ENCODE measurements around the gene NAPSA. TPM values are rescaled to one million over a fixed set of nuclear protein-coding genes. Genes with fewer than 3 reads are reported as not detected.

NAPSA gene
- total RNA-seq, 4 donors from 2014 or later, result 1.6 to 5.0 (median 3.1) TPM

- Histone ChIP-seq H3K27ac (no peak overlapping the region), H3K36me3 (no peaks in the 10 kb centered on the region), H3K27me3 (peaks cover 19% of the 10 kb centered on the region), H3K4me3 (no peak overlapping the region), H3K4me1 (no peaks in the 10 kb centered on the region), H3K9me3 (no peaks in the 10 kb centered on the region)
- no peak for TF ChIP-seq POLR2A (IDR thresholded peaks at IDR 0.05)
- no peak for TF ChIP-seq EP300 (IDR thresholded peaks at IDR 0.05; ENCODE audit: low read depth)
- no peak for TF ChIP-seq CTCF (IDR thresholded peaks at IDR 0.05)
- in situ Hi-C loops (cut with MboI; ENCODE audit: low pct_ligation_motif_present in 1 of 4, low pct_unique_long_range_greater_than_20kb in 1 of 4, low sequenced_read_pairs in 3 of 4) (no loop called here), intact Hi-C loops (cut with DNase I; ENCODE audit: low total_unique reads) (no loop called here)
- no peak for DNase-seq
- WGBS, 2 donors (ENCODE audit: low coverage in 1 of 2), result 90% methylated on average over 9 of the region's 12 CpGs; no CpG with 5 or more reads in 1 of the 2 donors
Measured at GRCh38 chr19:50320051-50320450, 45.4 kb downstream of the NAPSA start.

DNA sequence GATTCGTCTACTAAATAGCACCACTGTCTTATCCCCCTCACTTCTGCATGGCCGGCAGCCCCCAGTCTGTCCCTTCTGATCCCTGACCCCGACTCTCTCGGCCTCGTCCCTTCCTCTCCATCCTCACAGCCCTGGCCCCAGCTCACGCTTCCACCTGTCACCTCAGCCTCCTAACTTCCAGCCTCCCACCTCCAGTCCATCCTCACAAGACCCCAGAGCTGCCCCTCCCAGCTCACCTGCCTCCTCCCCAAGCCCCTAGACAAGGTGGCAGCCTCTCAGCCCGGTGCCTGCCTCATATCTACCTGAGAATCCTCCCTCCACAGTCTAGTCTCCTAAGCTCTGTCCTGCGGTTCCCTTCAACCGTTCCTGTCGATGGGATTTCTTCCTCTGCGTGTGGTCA is 46.3 kb downstream of the NAPSA start:
- intact Hi-C loops (cut with DNase I; ENCODE audit: low total_unique reads) (no loop called here), in situ Hi-C loops (cut with MboI; ENCODE audit: low pct_ligation_motif_present in 1 of 4, low pct_unique_long_range_greater_than_20kb in 1 of 4, low sequenced_read_pairs in 3 of 4) (no loop called here)
- Histone ChIP-seq H3K9me3 (no peaks in the 10 kb centered on the region), H3K4me1 (no peaks in the 10 kb centered on the region), H3K27ac (no peak overlapping the region), H3K27me3 (peaks cover 28% of the 10 kb centered on the region), H3K36me3 (no peaks in the 10 kb centered on the region), H3K4me3 (no peak overlapping the region)
- 86 to 89% methylated on average over 8 to 11 of the region's 11 CpGs for WGBS, 2 donors (ENCODE audit: low coverage in 1 of 2)
- TF ChIP-seq POLR2AphosphoS5 (IDR thresholded peaks at IDR 0.05) (no peak), POLR2A (IDR thresholded peaks at IDR 0.05) (no peak), CTCF (IDR thresholded peaks at IDR 0.05) (no peak), EP300 (IDR thresholded peaks at IDR 0.05; ENCODE audit: low read depth) (no peak)
- no peak for DNase-seq

GRCh38 chr19:50318438-50318837 is 47.0 kb downstream of the NAPSA start:
- no peak overlapping the region for H3K27ac ChIP-seq
- H3K4me1 ChIP-seq, result no peaks in the 10 kb centered on the region
- TF ChIP-seq EP300 (IDR thresholded peaks at IDR 0.05; ENCODE audit: low read depth) (no peak), POLR2AphosphoS5 (IDR thresholded peaks at IDR 0.05) (no peak), POLR2A (IDR thresholded peaks at IDR 0.05) (no peak), CTCF (IDR thresholded peaks at IDR 0.05) (no peak)
- no peaks in the 10 kb centered on the region for H3K36me3 ChIP-seq
- intact Hi-C loops (cut with DNase I; ENCODE audit: low total_unique reads) (no loop called here), in situ Hi-C loops (cut with MboI; ENCODE audit: low pct_ligation_motif_present in 1 of 4, low pct_unique_long_range_greater_than_20kb in 1 of 4, low sequenced_read_pairs in 3 of 4) (no loop called here)
- 74 to 81% methylated on average over 7 to 8 of the region's 8 CpGs for WGBS, 2 donors (ENCODE audit: low coverage in 1 of 2)
- no peak overlapping the region for H3K4me3 ChIP-seq
- no peaks in the 10 kb centered on the region for H3K9me3 ChIP-seq
- H3K27me3 ChIP-seq, result peaks cover 35% of the 10 kb centered on the region
- DNase-seq, result no peak

DNA sequence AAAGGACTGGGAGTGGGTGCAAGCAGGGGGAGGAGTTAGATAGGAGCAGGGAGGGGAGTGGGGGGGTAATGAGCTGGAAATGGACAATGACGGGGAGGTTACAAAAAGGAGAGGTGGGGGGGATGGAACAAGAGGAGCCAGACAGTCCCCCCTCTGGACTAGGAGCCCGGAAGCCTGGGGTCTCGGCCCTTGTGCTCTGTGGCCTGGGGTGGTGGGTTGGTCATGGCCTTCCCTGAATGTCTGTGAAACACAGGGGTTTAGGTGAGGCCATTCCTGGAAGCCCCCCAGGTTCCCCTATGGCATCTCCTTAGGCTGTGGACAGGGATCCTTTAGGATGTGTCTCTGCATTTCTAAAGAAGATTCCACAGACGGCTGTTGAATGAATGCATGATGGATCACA is 48.3 kb downstream of the NAPSA start:
- Histone ChIP-seq H3K36me3 (no peaks in the 10 kb centered on the region), H3K4me1 (no peaks in the 10 kb centered on the region), H3K27ac (no peak overlapping the region), H3K27me3 (peaks cover 48% of the 10 kb centered on the region), H3K4me3 (no peak overlapping the region), H3K9me3 (no peaks in the 10 kb centered on the region)
- TF ChIP-seq CTCF (IDR thresholded peaks at IDR 0.05) (no peak), EP300 (IDR thresholded peaks at IDR 0.05; ENCODE audit: low read depth) (no peak), POLR2A (IDR thresholded peaks at IDR 0.05) (no peak), POLR2AphosphoS5 (IDR thresholded peaks at IDR 0.05) (no peak)
- in situ Hi-C loops (cut with MboI; ENCODE audit: low pct_ligation_motif_present in 1 of 4, low pct_unique_long_range_greater_than_20kb in 1 of 4, low sequenced_read_pairs in 3 of 4) (no loop called here), intact Hi-C loops (cut with DNase I; ENCODE audit: low total_unique reads) (no loop called here)
- 81 to 85% methylated on average over 3 to 4 of the region's 4 CpGs for WGBS, 2 donors (ENCODE audit: low coverage in 1 of 2)
- no peak for DNase-seq

Measured in transverse colon (tissue), 4 donors.